Kidney (tissue), 14 donors: ENCODE results near the gene BUD23. TPM values are rescaled to one million over a fixed set of nuclear protein-coding genes. Genes with fewer than 3 reads are reported as not detected.

Source experiments
- DNase-seq, 5 donors: peaks; one replicate each; pipeline ENCODE4 v3.0.0-alpha.2; 2013 to 2020
- FAIRE-seq: peaks from 2 replicates; lab custom pipeline; 2012; peaks lifted over from hg19 to GRCh38; lab: Jason Lieb, UNC
- H3K27ac ChIP-seq, 2 donors: one replicate each; pipeline ENCODE4 v1.7.0; 2013; ENCODE audit warnings: low read depth in 2 of 2, low read length in 2 of 2, inconsistent platforms in 1 of 2
- H3K27me3 ChIP-seq: one replicate; pipeline ENCODE4 v1.7.1; 2013; ENCODE audit warnings: low read length, inconsistent platforms; ENCODE audit not compliant: control insufficient read depth, insufficient read depth
- H3K36me3 ChIP-seq, 3 donors: one replicate each; pipeline versions ENCODE4 v1.7.0 to v1.7.1; 2013; ENCODE audit warnings: low read length in 3 of 3, control low read depth in 1 of 3, inconsistent platforms in 1 of 3; ENCODE audit not compliant: insufficient read depth in 3 of 3, control insufficient read depth in 2 of 3
- H3K4me1 ChIP-seq, 3 donors: one replicate each; pipeline versions ENCODE4 v1.7.0 to v1.7.1; 2013; ENCODE audit warnings: low read length in 3 of 3, inconsistent platforms in 1 of 3, low read depth in 1 of 3; ENCODE audit not compliant: control insufficient read depth in 2 of 3, insufficient read depth in 2 of 3
- H3K4me3 ChIP-seq, 3 donors: one replicate each; pipeline versions ENCODE4 v1.7.0 to v1.8.1; 2013; ENCODE audit warnings: low read length in 3 of 3, control low read depth in 1 of 3, inconsistent platforms in 1 of 3
- H3K9ac ChIP-seq, 3 donors: one replicate each; pipeline versions ENCODE4 v1.7.0 to v1.7.1; 2013; ENCODE audit warnings: low read length in 3 of 3, control low read depth in 1 of 3, inconsistent platforms in 1 of 3
- H3K9me3 ChIP-seq, 3 donors: one replicate each; pipeline versions ENCODE4 v1.7.0 to v1.7.1; 2013; ENCODE audit warnings: low read length in 3 of 3, control low read depth in 1 of 3, inconsistent platforms in 1 of 3; ENCODE audit not compliant: control insufficient read depth in 2 of 3, insufficient read depth in 1 of 3
- CTCF ChIP-seq: IDR thresholded peaks from 3 replicates; pipeline ENCODE4 v1.5.1; 2012; ENCODE audit warnings: mild to moderate bottlenecking, moderate library complexity, borderline replicate concordance; ENCODE audit not compliant: insufficient read depth; ENCODE audit errors: extremely low read depth
- intact Hi-C: fragments of 100-400 bp; cut with DNase I; formaldehyde crosslinking; loops from one replicate; pipeline ENCODE4 v1.11.1; 2022
- polyA plus RNA-seq: library from polyadenylated mRNA; stranded (reverse); fragments of 350-450 nt; fragmentation: Illumina TruSeq; extraction: RNeasy Lipid Tissue Mini Kit (QIAGEN cat#74804); gene quantifications from one replicate; pipeline ENCODE4 v1.2.3, GENCODE V29; 2014; ENCODE audit warnings: low read depth, low replicate concordance; ENCODE audit not compliant: insufficient read depth
- total RNA-seq: library from RNA; stranded (reverse); fragmentation: NEBNext Ultra II Directional; extraction: Animal tissue kit (Norgen Biotek cat#: 25700); gene quantifications from one replicate; pipeline ENCODE4 v1.2.1, GENCODE V29; 2021
- donor health status: control.
- donor health status: control.
- donor health status: control.
- donor health status: control.
- donor health status: control.
- donor health status: DM: yes; HTN: yes; CAD: no.
- donor health status: Normal renal cell carcinoma (clear cell type).

Gene BUD23
- total and polyA plus RNA-seq, 2 donors from 2014 or later: 61.0 to 92.7 TPM

GRCh38 chr7:73728551-73728950, 45.2 kb downstream of the BUD23 start:
- Histone ChIP-seq H3K4me3 (no peak overlapping the region), H3K9ac (no peak overlapping the region), H3K9me3 (peaks cover 0 to 1% (median 0%) of the 10 kb centered on the region in 3 donors), H3K27ac (no peak overlapping the region), H3K27me3 (no peaks in the 10 kb centered on the region), H3K4me1 (no peaks in the 10 kb centered on the region), H3K36me3 (no peaks in the 10 kb centered on the region)
- DNase-seq: no peak
- intact Hi-C loops: no loop called here
- FAIRE-seq: no peak
- TF ChIP-seq CTCF: no peak

GRCh38 chr7:73730485-73730884, 47.1 kb downstream of the BUD23 start:
- Histone ChIP-seq H3K9ac (no peak overlapping the region), H3K9me3 (peaks cover 0 to 1% (median 0%) of the 10 kb centered on the region in 3 donors), H3K4me1 (peaks cover 0 to 4% (median 0%) of the 10 kb centered on the region in 3 donors), H3K27me3 (no peaks in the 10 kb centered on the region), H3K4me3 (no peak overlapping the region), H3K36me3 (no peaks in the 10 kb centered on the region), H3K27ac (no peak overlapping the region)
- no peak for FAIRE-seq
- no peak for TF ChIP-seq CTCF
- DNase-seq: no peak
- intact Hi-C loops: no loop called here

GRCh38 chr7:73732397-73732796, 49.0 kb downstream of the BUD23 start:
- peaks cover 0 to 7% (median 0%) of the 10 kb centered on the region in 3 donors for H3K4me1 ChIP-seq
- no peaks in the 10 kb centered on the region for H3K9me3 ChIP-seq
- DNase-seq (no peak), FAIRE-seq (no peak)
- no peaks in the 10 kb centered on the region for H3K27me3 ChIP-seq
- intact Hi-C loops: no loop called here
- TF ChIP-seq CTCF: no peak
- H3K27ac ChIP-seq: no peak overlapping the region
- H3K4me3 ChIP-seq: no peak overlapping the region
- H3K9ac ChIP-seq: no peak overlapping the region
- peaks cover 0 to 5% (median 3%) of the 10 kb centered on the region in 3 donors for H3K36me3 ChIP-seq
